ENCODE measurements around the gene PPP1R12C. TPM values are rescaled to one million over a fixed set of nuclear protein-coding genes. Genes with fewer than 3 reads are reported as not detected.

Gene PPP1R12C
- total RNA-seq, 2 donors from 2014 or later: 81.2 to 135 TPM

DNA sequence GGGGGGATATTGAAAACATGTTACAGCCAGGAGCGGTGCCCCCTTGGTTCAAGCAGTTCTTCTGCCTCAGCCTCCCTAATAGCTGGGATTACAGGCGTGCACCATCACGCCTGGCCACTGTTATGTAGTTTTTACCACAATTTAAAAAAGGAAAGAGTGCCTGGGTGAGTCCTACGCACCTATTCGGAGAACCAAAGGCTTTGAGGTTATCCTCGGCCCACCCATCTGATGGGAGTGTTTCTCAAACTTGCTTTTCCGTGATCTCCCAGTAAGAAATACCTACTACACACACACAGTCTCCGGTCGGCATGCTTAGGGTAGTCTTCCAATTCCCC lies 75.1 kb downstream of the PPP1R12C start:
- DNase-seq (no peak), ATAC-seq (no peak)
- Histone ChIP-seq H3K9me3 (no peaks in the 10 kb centered on the region), H3K36me3 (replicated peaks in 1 of 2; ENCODE audit: insufficient read depth in 1 of 2, low read depth in 2 of 2) (peaks cover 17 to 19% of the 10 kb centered on the region in 2 donors), H3K27me3 (no peaks in the 10 kb centered on the region), H3K4me1 (no peaks in the 10 kb centered on the region), H3K27ac (no peak overlapping the region), H3K4me3 (no peak overlapping the region)
- intact Hi-C loops (cut with DNase I): no loop called here
- TF ChIP-seq POLR2A (IDR thresholded peaks at IDR 0.05): no peak
- TF ChIP-seq, protein P1, sequence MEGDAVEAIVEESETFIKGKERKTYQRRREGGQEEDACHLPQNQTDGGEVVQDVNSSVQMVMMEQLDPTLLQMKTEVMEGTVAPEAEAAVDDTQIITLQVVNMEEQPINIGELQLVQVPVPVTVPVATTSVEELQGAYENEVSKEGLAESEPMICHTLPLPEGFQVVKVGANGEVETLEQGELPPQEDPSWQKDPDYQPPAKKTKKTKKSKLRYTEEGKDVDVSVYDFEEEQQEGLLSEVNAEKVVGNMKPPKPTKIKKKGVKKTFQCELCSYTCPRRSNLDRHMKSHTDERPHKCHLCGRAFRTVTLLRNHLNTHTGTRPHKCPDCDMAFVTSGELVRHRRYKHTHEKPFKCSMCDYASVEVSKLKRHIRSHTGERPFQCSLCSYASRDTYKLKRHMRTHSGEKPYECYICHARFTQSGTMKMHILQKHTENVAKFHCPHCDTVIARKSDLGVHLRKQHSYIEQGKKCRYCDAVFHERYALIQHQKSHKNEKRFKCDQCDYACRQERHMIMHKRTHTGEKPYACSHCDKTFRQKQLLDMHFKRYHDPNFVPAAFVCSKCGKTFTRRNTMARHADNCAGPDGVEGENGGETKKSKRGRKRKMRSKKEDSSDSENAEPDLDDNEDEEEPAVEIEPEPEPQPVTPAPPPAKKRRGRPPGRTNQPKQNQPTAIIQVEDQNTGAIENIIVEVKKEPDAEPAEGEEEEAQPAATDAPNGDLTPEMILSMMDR (IDR thresholded peaks at IDR 0.05): no peak
- WGBS, 2 donors: 83 to 87% methylated on average over 9 of the region's 9 CpGs

DNA sequence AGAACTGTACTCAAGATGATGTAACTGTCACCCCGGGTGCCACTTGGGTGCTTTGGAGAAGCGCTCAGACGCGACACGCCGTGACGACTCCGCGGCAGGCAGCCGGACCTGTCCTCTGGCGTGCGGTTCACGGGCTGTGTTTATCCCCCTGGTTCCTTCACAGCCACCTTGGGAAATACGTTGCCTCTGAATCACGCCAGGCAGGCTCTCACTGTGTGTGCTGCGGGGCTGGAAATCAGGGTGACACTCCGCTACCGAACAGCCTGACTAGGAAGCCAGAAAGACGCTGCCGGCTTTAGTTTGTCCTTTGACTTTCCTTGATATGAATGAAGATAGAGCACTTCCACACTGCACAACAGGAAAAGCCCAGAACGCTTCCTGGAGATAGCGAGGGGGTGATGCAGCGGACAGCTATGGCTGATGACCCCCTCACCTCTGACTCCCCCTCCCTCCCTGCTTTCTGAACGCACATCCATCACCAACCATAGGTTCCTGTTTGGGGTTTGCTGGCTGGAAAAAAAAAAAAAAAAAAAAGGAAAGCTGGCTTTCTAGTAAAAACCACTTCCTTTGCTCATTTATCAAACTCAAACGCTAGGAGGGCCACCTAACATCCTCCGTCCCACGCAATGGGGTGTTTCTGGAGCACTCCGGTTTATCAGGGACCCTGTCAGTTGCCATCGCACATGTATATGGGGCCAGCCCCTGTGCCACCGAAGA lies 75.7 kb downstream of the PPP1R12C start:
- WGBS, 2 donors: 75 to 76% methylated on average over 26 to 30 of the region's 30 CpGs
- Histone ChIP-seq H3K27ac (no peak overlapping the region), H3K36me3 (replicated peaks in 1 of 2; ENCODE audit: insufficient read depth in 1 of 2, low read depth in 2 of 2) (peaks cover 11 to 16% of the 10 kb centered on the region in 2 donors), H3K4me3 (no peak overlapping the region), H3K27me3 (no peaks in the 10 kb centered on the region), H3K4me1 (no peaks in the 10 kb centered on the region), H3K9me3 (no peaks in the 10 kb centered on the region)
- TF ChIP-seq POLR2A (IDR thresholded peaks at IDR 0.05): no peak
- TF ChIP-seq, protein P1 (IDR thresholded peaks at IDR 0.05): no peak
- intact Hi-C loops (cut with DNase I): no loop called here
- no peak for DNase-seq
- ATAC-seq: no peak

DNA sequence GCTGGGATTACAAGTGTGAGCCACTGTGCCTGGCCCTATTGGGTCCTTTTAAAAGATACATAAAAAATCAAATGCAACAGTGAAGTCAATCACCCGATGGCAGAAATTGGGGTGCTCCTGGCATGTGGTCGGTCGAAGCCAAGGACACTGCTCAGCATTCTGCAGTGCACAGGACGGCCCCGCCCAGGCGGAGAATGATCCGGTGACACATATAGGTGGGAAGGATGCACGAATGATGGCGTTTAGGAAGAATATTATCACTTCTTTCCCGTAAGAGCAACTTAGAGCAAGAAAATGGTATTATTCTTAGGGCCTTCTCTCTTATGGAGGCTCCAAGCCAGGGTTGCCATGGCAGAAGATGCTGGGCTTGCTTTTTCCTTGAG lies 76.2 kb downstream of the PPP1R12C start:
- intact Hi-C loops (cut with DNase I): no loop called here
- no peak for TF ChIP-seq POLR2A (IDR thresholded peaks at IDR 0.05)
- TF ChIP-seq, protein P1 (IDR thresholded peaks at IDR 0.05): no peak
- H3K4me1 ChIP-seq: no peaks in the 10 kb centered on the region
- H3K4me3 ChIP-seq: no peak overlapping the region
- no peaks in the 10 kb centered on the region for H3K27me3 ChIP-seq
- no peaks in the 10 kb centered on the region for H3K9me3 ChIP-seq
- 86 to 94% methylated on average over 10 of the region's 10 CpGs for WGBS, 2 donors
- no peak for ATAC-seq
- no peak for DNase-seq
- peaks cover 8 to 15% of the 10 kb centered on the region in 2 donors for H3K36me3 ChIP-seq (replicated peaks in 1 of 2; ENCODE audit: insufficient read depth in 1 of 2, low read depth in 2 of 2)
- no peak overlapping the region for H3K27ac ChIP-seq

Small RNAs within 50 kb of the gene (microRNA-seq; reads per million reads assigned to microRNA genes)
- gene MIR7975 (ENCODE audit: borderline number of aligned reads in 2 of 2, borderline replicate concordance in 2 of 2): 0 reads per million in 2 donors

Small RNAs within 50 kb of the gene (small RNA-seq; reads per million reads assigned to genes)
- gene MIR7975 (not detected), gene RF01210 (not detected)

Other genes with a start within 250 kb of the PPP1R12C start
- gene FCAR, start 243.4 kb downstream of the PPP1R12C start, total RNA-seq: not detected
- gene NCR1, start 211.5 kb downstream of the PPP1R12C start, total RNA-seq: not detected
- not detected for gene NLRP7, start 170.1 kb downstream of the PPP1R12C start, total RNA-seq
- 10 to 100 TPM in 1 of 2 donors, 1 to 10 TPM in 1; 1.3 to 10.2 TPM for gene NLRP2, start 151.3 kb downstream of the PPP1R12C start, total RNA-seq
- gene GP6, start 79.4 kb downstream of the PPP1R12C start, total RNA-seq: under 1 TPM in 1 of 2 donors, not detected in 1; 0.78 TPM
- 10 to 100 TPM; 18.4 to 20.4 TPM for gene RDH13, start 54.5 kb downstream of the PPP1R12C start, total RNA-seq
- gene EPS8L1, start 41.8 kb downstream of the PPP1R12C start, total RNA-seq: 10 to 100 TPM; 22.1 to 23.3 TPM
- gene TNNT1, start 31.6 kb upstream of the PPP1R12C start, total RNA-seq: not detected
- not detected for gene TNNI3, start 40.1 kb upstream of the PPP1R12C start, total RNA-seq
- gene DNAAF3, start 49.0 kb upstream of the PPP1R12C start, total RNA-seq: 1 to 10 TPM; 1.6 TPM
- gene SYT5, start 62.7 kb upstream of the PPP1R12C start, total RNA-seq: under 1 TPM in 1 of 2 donors, not detected in 1; 0.26 TPM
- 10 to 100 TPM; 14.8 to 15.8 TPM for gene PTPRH, start 91.9 kb upstream of the PPP1R12C start, total RNA-seq
- 1 to 10 TPM; 1.6 to 3.0 TPM for gene TMEM86B, start 111.1 kb upstream of the PPP1R12C start, total RNA-seq
- 10 to 100 TPM; 19.2 to 20.8 TPM for gene PPP6R1, start 141.4 kb upstream of the PPP1R12C start, total RNA-seq
- 10 to 100 TPM; 12.5 to 51.1 TPM for gene HSPBP1, start 162.5 kb upstream of the PPP1R12C start, total RNA-seq
- gene BRSK1, start 166.4 kb upstream of the PPP1R12C start, total RNA-seq: 1 to 10 TPM in 1 of 2 donors, under 1 TPM in 1; 0.66 to 1.0 TPM
- 1 to 10 TPM in 1 of 2 donors, not detected in 1; 1.0 TPM for gene TMEM150B, start 207.7 kb upstream of the PPP1R12C start, total RNA-seq
- 10 to 100 TPM; 14.8 to 17.6 TPM for gene KMT5C, start 222.2 kb upstream of the PPP1R12C start, total RNA-seq
- gene COX6B2, start 237.1 kb upstream of the PPP1R12C start, total RNA-seq: 1 to 10 TPM in 1 of 2 donors, not detected in 1; 1.6 TPM
- gene GARIN5B, start 245.6 kb upstream of the PPP1R12C start, total RNA-seq: not detected

Data from body of pancreas (tissue), 4 donors.